B cell (primary cell): ENCODE measurements around the gene USB1. TPM values are rescaled to one million over a fixed set of nuclear protein-coding genes. Genes with fewer than 3 reads are reported as not detected.

Experiments
- ATAC-seq: fragments of 200-7000 bp; cut with Tn5 transposase; one replicate; pipeline ENCODE4 v1.10.0; 2021; ENCODE audit warnings: low read depth, mild to moderate bottlenecking, moderate number of reproducible peaks, moderate library complexity
- CTCF ChIA-PET: fragments of 350-600 bp; sonication (Branson Sonifier 250); formaldehyde crosslinking; loops from one replicate; lab custom pipeline; 2021; ENCODE audit warnings: antibody characterized with exemption, inconsistent platforms; lab: Charles Lee
- POLR2A ChIA-PET: fragments of 350-600 bp; sonication (Branson Sonifier 250); formaldehyde crosslinking; loops from one replicate; lab custom pipeline; 2021; ENCODE audit warnings: antibody characterized with exemption; lab: Charles Lee
- DNase-seq: peaks from one replicate; pipeline ENCODE4 v3.0.0; 2013
- H2AFZ ChIP-seq: 2 replicates; pipeline ENCODE4 v1.6.1; 2012; ENCODE audit warnings: mild to moderate bottlenecking, low read depth, low read length; ENCODE audit not compliant: insufficient read depth, poor library complexity, severe bottlenecking
- H3K27ac ChIP-seq, 2 donors: 1 replicate in 1 of 2; 2 replicates in 1 of 2; pipeline ENCODE4 v1.5.1; 2012 to 2013; ENCODE audit warnings: low read length in 2 of 2, mild to moderate bottlenecking in 2 of 2, moderate library complexity in 1 of 2
- H3K27me3 ChIP-seq, 4 experiments: fragments of 200-600 bp in 1 of 4; sonication (generic) in 1 of 4; replicated peaks in 1 of 4; 1 replicate in 2 of 4; 2 replicates in 2 of 4; pipeline versions ENCODE4 v1.6.1 to v1.7.0; 2013 to 2016; ENCODE audit warnings: low read length in 3 of 4, mild to moderate bottlenecking in 2 of 4, mixed read lengths in 1 of 4, moderate library complexity in 1 of 4; ENCODE audit not compliant: insufficient read depth in 4 of 4, control insufficient read depth in 3 of 4; ENCODE audit errors: control extremely low read depth in 1 of 4
- H3K36me3 ChIP-seq, 2 experiments: replicated peaks in 1 of 2; 1 replicate in 1 of 2; 2 replicates in 1 of 2; pipeline versions ENCODE4 v1.6.1 to v1.7.1; 2013; ENCODE audit warnings: low read length in 1 of 2; ENCODE audit not compliant: insufficient read depth in 2 of 2, control insufficient read depth in 1 of 2; ENCODE audit errors: control extremely low read depth in 1 of 2, extremely low read depth in 1 of 2
- H3K4me1 ChIP-seq, 2 donors: fragments of 200-600 bp in 1 of 2; sonication (generic) in 1 of 2; 1 replicate in 1 of 2; 2 replicates in 1 of 2; pipeline versions ENCODE4 v1.5.1 to v1.6.1; 2013 to 2017; ENCODE audit warnings: low read length in 2 of 2; ENCODE audit not compliant: control insufficient read depth in 2 of 2, insufficient read depth in 2 of 2
- H3K4me2 ChIP-seq: replicated peaks from 2 replicates; pipeline ENCODE3; 2012; ENCODE audit warnings: mild to moderate bottlenecking, low read depth, low read length; ENCODE audit not compliant: poor library complexity, severe bottlenecking
- H3K4me3 ChIP-seq, 5 experiments: fragments of 200-600 bp in 1 of 5; sonication (generic) in 1 of 5; 1 replicate in 3 of 5; 2 replicates in 2 of 5; pipeline versions ENCODE4 v1.5.1 to v1.7.0; 2011 to 2016; ENCODE audit warnings: low read length in 4 of 5, mild to moderate bottlenecking in 4 of 5, low read depth in 2 of 5, control low read depth in 1 of 5, moderate library complexity in 1 of 5; ENCODE audit not compliant: insufficient read depth in 1 of 5; ENCODE audit errors: control extremely low read depth in 1 of 5, extremely low read depth in 1 of 5
- H3K79me2 ChIP-seq: fragments of 200-600 bp; sonication (generic); one replicate; pipeline ENCODE4 v1.6.0; 2016; ENCODE audit warnings: low read length; ENCODE audit not compliant: control insufficient read depth, insufficient read depth
- H3K9ac ChIP-seq: fragments of 200-600 bp; sonication (generic); 2 replicates; pipeline ENCODE4 v1.6.1; 2017; ENCODE audit warnings: mild to moderate bottlenecking, low read length, moderate library complexity
- H3K9me3 ChIP-seq, 3 donors: one replicate each; pipeline versions ENCODE4 v1.6.1 to v1.7.1; 2013; ENCODE audit warnings: low read length in 2 of 3; ENCODE audit not compliant: control insufficient read depth in 2 of 3, insufficient read depth in 1 of 3; ENCODE audit errors: control extremely low read depth in 1 of 3
- H4K20me1 ChIP-seq: 2 replicates; pipeline ENCODE4 v1.6.0; 2012; ENCODE audit warnings: mild to moderate bottlenecking, low read length; ENCODE audit not compliant: insufficient read depth, control insufficient read depth, poor library complexity, severe bottlenecking
- H3K27ac Mint-ChIP-seq: one replicate; pipeline ENCODE4 v1.8.0; 2021; ENCODE audit warnings: mixed read lengths
- H3K27me3 Mint-ChIP-seq: one replicate; pipeline ENCODE4 v1.8.0; 2021; ENCODE audit warnings: mixed read lengths
- H3K4me1 Mint-ChIP-seq: one replicate; pipeline ENCODE4 v1.8.0; 2021; ENCODE audit warnings: mixed read lengths
- H3K4me3 Mint-ChIP-seq: one replicate; pipeline ENCODE4 v1.8.0; 2021; ENCODE audit warnings: mixed read lengths
- H3K9me3 Mint-ChIP-seq: one replicate; pipeline ENCODE4 v1.8.0; 2022; ENCODE audit warnings: mixed read lengths; ENCODE audit not compliant: insufficient read depth
- EZH2 ChIP-seq: IDR thresholded peaks from 2 replicates; pipeline ENCODE4 v1.6.1; 2012; ENCODE audit warnings: borderline replicate concordance, low read depth, mild to moderate bottlenecking, moderate library complexity, low read length; ENCODE audit not compliant: insufficient read depth, poor library complexity, severe bottlenecking
- WGBS: methylation state at CpG from one replicate; pipeline ENCODE4 v1.1.5; 2013; ENCODE audit warnings: missing lambda C conversion rate; ENCODE audit not compliant: insufficient coverage; 5-methylcytosine and 5-hydroxymethylcytosine counted together
- intact Hi-C: fragments of 100-400 bp; cut with micrococcal nuclease; formaldehyde crosslinking; loops from one replicate; pipeline ENCODE4 v1.10.0; 2022
- polyA plus RNA-seq: library from polyadenylated mRNA; depleted of rRNA; stranded (reverse); fragments of >200 nt; gene quantifications from 2 replicates; pipeline ENCODE4 v1.2.3, GENCODE V29; 2012
- total RNA-seq, 2 donors: library from RNA; stranded (reverse); fragments of 120-200 nt in 1 of 2; gene quantifications; 1 replicate in 1 of 2; 2 replicates in 1 of 2; pipeline versions ENCODE4 v1.2.3 to v1.2.4, GENCODE V29; 2013 to 2022
- TF ChIP-seq, protein P1 (sequence below): fragments of 200-600 bp; IDR thresholded peaks from one replicate; pipeline ENCODE4 v1.8.0; 2022; ENCODE audit warnings: antibody characterized with exemption, mild to moderate bottlenecking

The USB1 gene
- total and polyA plus RNA-seq, 2 donors (not counting 1 experiment from before 2014, with no cell fraction given) = 32.8 to 37.0 TPM

DNA sequence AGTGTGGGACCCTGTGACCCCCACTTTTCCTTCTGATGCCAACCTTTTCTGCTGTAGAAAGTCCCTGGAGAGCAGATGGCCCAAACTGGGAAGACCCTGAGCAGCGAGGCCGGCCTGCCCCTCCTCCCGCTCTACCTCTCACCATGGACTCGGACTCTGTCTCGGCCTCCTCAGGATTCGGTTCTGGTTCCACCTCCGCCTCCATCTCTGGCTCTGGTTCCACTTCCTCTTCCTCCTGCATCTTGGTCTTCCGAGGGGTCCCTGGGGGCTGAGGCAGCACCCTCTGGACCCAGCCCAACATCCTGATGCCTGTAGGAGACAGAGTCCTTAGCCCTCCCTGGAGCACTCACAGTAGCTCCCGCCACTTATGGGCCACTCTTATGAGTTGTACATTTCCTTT, 34.2 kb upstream of the USB1 start:
- no peaks in the 10 kb centered on the region for H3K79me2 ChIP-seq
- TF ChIP-seq EZH2 = no peak
- TF ChIP-seq, protein P1, sequence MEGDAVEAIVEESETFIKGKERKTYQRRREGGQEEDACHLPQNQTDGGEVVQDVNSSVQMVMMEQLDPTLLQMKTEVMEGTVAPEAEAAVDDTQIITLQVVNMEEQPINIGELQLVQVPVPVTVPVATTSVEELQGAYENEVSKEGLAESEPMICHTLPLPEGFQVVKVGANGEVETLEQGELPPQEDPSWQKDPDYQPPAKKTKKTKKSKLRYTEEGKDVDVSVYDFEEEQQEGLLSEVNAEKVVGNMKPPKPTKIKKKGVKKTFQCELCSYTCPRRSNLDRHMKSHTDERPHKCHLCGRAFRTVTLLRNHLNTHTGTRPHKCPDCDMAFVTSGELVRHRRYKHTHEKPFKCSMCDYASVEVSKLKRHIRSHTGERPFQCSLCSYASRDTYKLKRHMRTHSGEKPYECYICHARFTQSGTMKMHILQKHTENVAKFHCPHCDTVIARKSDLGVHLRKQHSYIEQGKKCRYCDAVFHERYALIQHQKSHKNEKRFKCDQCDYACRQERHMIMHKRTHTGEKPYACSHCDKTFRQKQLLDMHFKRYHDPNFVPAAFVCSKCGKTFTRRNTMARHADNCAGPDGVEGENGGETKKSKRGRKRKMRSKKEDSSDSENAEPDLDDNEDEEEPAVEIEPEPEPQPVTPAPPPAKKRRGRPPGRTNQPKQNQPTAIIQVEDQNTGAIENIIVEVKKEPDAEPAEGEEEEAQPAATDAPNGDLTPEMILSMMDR = no peak
- H4K20me1 ChIP-seq = no peaks in the 10 kb centered on the region
- ChIA-PET POLR2A (no interaction called here), CTCF (no interaction called here)
- no peak overlapping the region for H3K27ac ChIP-seq
- no peaks in the 10 kb centered on the region for H3K9me3 Mint-ChIP-seq
- no peak overlapping the region for H3K27ac Mint-ChIP-seq
- H3K4me3 ChIP-seq = no peak overlapping the region
- WGBS = 85% methylated on average over 9 of the region's 9 CpGs
- no peak overlapping the region for H2AFZ ChIP-seq
- no peaks in the 10 kb centered on the region for H3K4me1 Mint-ChIP-seq
- peaks cover 0 to 15% (median 0%) of the 10 kb centered on the region in 3 donors for H3K9me3 ChIP-seq
- no peak for DNase-seq
- no peak overlapping the region for H3K4me3 Mint-ChIP-seq
- intact Hi-C loops = no loop called here
- H3K27me3 Mint-ChIP-seq = peaks cover 12% of the 10 kb centered on the region
- no peak overlapping the region for H3K9ac ChIP-seq
- ATAC-seq = no peak
- H3K36me3 ChIP-seq = no peaks in the 10 kb centered on the region
- peaks cover 0 to 2% (median 0%) of the 10 kb centered on the region in 4 experiments for H3K27me3 ChIP-seq
- no peak overlapping the region for H3K4me2 ChIP-seq
- H3K4me1 ChIP-seq = no peaks in the 10 kb centered on the region

DNA sequence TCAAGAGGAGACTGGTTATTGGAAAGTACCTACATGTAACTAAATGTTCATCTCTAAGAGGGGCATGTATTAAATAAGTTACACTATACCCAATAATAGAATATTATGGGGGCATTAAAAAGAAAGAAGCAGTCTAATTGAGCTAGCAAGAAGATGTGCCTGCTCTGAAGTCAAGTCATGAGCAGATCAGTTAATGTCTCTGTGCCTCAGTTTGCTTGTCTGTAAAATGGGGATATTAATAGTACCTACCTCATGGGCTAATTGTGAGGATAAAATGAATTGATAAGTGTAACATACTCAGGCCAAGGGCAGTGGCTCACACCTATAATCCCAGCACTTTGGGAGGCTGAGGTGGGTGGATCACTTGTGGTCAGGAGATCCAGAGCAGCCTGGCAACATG, 33.3 kb upstream of the USB1 start:
- Mint-ChIP-seq H3K4me1 (no peaks in the 10 kb centered on the region), H3K9me3 (no peaks in the 10 kb centered on the region), H3K4me3 (no peak overlapping the region), H3K27ac (no peak overlapping the region), H3K27me3 (peaks cover 18% of the 10 kb centered on the region)
- Histone ChIP-seq H3K4me2 (no peak overlapping the region), H3K4me3 (no peak overlapping the region), H3K79me2 (no peaks in the 10 kb centered on the region), H3K27ac (no peak overlapping the region), H3K36me3 (no peaks in the 10 kb centered on the region), H3K27me3 (peaks cover 0 to 2% (median 0%) of the 10 kb centered on the region in 4 experiments), H3K9ac (no peak overlapping the region), H3K4me1 (no peaks in the 10 kb centered on the region), H4K20me1 (no peaks in the 10 kb centered on the region), H2AFZ (no peak overlapping the region), H3K9me3 (peaks cover 0 to 14% (median 0%) of the 10 kb centered on the region in 3 donors)
- ATAC-seq (no peak), DNase-seq (no peak)
- ChIA-PET POLR2A (no interaction called here), CTCF (interaction anchor here (1.1 kb wide), 1 partner anchor 56 kb away, joined by 3 read pairs; no protein-coding TSS in a partner anchor)
- intact Hi-C loops = no loop called here
- TF ChIP-seq, protein P1 = no peak
- no peak for TF ChIP-seq EZH2
